Fibroblast of lung (primary cell): Measurements from ENCODE around the gene ALAS1.

Experiments used
- CTCF ChIP-seq, 2 donors: IDR thresholded peaks in 1 of 2; conservative IDR thresholded peaks in 1 of 2; 1 replicate in 1 of 2; 2 replicates in 1 of 2; pipeline ENCODE4 v1.5.1; 2011 to 2012; ENCODE audit warnings: low read length in 2 of 2, control low read depth in 1 of 2, inconsistent platforms in 1 of 2, low read depth in 1 of 2, mild to moderate bottlenecking in 1 of 2
- EZH2 ChIP-seq: IDR thresholded peaks from 2 replicates; pipeline ENCODE4 v1.5.1; 2012; ENCODE audit warnings: low read length, control low read depth, mild to moderate bottlenecking; ENCODE audit errors: missing control alignments

GRCh38 chr3:52240059-52240885, 42.3 kb downstream of the ALAS1 start:
- peak in 1 of 2 donors; percentile 15 for TF ChIP-seq CTCF (conservative IDR thresholded peaks at IDR 0.05 in 1 of 2, IDR thresholded peaks at IDR 0.05 in 1 of 2; ENCODE audit: low read depth in 1 of 2, low read length in 2 of 2)
- TF ChIP-seq EZH2 = no peak
